NT2/D1 (cell line): ENCODE results near the gene PHIP.

Source experiments
- YY1 ChIP-seq: IDR thresholded peaks from 2 replicates; pipeline ENCODE4 v1.6.1; 2011; ENCODE audit not compliant: insufficient read length, insufficient read depth
- ZNF274 ChIP-seq: IDR thresholded peaks from 2 replicates; pipeline ENCODE4 v1.6.1; 2011; ENCODE audit warnings: mild to moderate bottlenecking, low read depth, low read length

DNA sequence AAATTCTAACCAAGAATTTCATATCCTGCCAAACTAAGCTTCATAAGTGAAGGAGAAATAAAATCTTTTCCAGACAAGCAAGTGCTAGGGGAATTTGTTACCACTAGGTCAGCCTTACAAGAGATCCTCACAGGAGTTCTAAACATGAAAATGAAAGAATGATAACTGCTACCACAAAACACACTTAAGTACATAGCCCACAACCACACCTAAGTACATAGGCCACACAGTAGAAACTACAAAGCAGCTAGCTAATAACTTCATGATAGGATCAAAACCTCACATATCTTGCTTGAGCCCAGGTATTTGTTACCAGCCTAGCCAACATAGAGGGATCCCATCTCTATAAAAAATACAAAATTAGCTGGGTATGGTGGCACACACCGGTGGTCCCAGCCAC lies 160.3 kb downstream of the PHIP start:
- TF ChIP-seq ZNF274, result no peak
- no peak for TF ChIP-seq YY1
